Heart left ventricle (tissue), 13 donors: ENCODE results near the gene NOS1AP.

Source experiments
- POLR2A ChIP-seq, 2 donors: fragments of 450-650 bp; IDR thresholded peaks; one replicate each; pipeline ENCODE4 v1.6.1; 2017; ENCODE audit warnings: antibody characterized with exemption in 2 of 2, mild to moderate bottlenecking in 2 of 2, moderate library complexity in 2 of 2
- TF ChIP-seq, protein P1 (sequence below), 12 donors: fragments of 200-600 bp; sonication (generic) in 4 of 12; IDR thresholded peaks; one replicate each; pipeline versions ENCODE4 v1.5.0 to v1.8.0; 2018 to 2022; ENCODE audit warnings: antibody characterized with exemption in 12 of 12, mild to moderate bottlenecking in 5 of 12
- donor health status: ischemic (EF 13 %, LVEDD 7.1; RV severe dilation, severe dysfunction).
- donor health status: DM: no; HTN: yes; CAD: no.
- donor health status: DM: no; HTN: no; CAD: no.
- donor health status: ischemic (EF 25% LVEDD 6.9; RV normal size, moderate dysfunction).
- donor health status: ischemic (EF 25% LVEDD 5.7; RV mildly dilated, moderate dysfunction).
- donor health status: ischemic (EF 35%, LVEDD 5.7; RV mildly dilated, moderate dysfunction).
- donor health status: nonischemic (EF 11% LVEDD 7.7; RV severe dilation, severe dysfunction).
- donor health status: DM: yes; HTN: yes; CAD: no.
- donor health status: PGD.
- donor health status: ischemic (EF 29% LVEDD 5.4; RV normal size, mild dysfunction).
- donor health status: nonischemic (EF 23%, LVEDD 6.1; RV moderate dilation, normal function).

DNA sequence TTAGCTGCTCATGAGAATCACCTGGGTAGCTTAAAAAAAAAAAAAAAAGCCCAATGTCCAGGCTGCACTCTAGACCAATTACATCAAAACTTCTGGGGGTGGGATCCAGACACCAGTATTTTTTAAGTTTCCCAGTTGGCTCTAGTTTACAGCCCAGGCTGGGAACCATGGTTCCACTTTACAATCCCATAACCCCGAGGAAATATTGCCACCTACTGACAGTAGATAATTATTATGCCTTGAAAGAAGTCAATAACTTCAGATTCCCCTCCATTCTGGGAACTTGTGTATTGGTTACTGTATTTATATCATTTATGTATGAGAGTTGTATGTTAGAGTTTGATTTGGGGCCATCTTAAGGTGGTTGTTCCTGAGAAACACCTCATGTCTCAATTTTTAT, 207.0 kb downstream of the NOS1AP start:
- no peak for TF ChIP-seq POLR2A (IDR thresholded peaks at IDR 0.05)
- TF ChIP-seq, protein P1, sequence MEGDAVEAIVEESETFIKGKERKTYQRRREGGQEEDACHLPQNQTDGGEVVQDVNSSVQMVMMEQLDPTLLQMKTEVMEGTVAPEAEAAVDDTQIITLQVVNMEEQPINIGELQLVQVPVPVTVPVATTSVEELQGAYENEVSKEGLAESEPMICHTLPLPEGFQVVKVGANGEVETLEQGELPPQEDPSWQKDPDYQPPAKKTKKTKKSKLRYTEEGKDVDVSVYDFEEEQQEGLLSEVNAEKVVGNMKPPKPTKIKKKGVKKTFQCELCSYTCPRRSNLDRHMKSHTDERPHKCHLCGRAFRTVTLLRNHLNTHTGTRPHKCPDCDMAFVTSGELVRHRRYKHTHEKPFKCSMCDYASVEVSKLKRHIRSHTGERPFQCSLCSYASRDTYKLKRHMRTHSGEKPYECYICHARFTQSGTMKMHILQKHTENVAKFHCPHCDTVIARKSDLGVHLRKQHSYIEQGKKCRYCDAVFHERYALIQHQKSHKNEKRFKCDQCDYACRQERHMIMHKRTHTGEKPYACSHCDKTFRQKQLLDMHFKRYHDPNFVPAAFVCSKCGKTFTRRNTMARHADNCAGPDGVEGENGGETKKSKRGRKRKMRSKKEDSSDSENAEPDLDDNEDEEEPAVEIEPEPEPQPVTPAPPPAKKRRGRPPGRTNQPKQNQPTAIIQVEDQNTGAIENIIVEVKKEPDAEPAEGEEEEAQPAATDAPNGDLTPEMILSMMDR (IDR thresholded peaks at IDR 0.05) = peak in 10 of 12 donors; percentile 14 to 54 (median 39)
